ENCODE data around the gene TRAF3. TPM values are rescaled to one million over a fixed set of nuclear protein-coding genes. Genes with fewer than 3 reads are reported as not detected.

The TRAF3 gene
- total RNA-seq, 1 donor from 2014 or later: 16.7 TPM

- no peak overlapping the region for H3K27ac Mint-ChIP-seq (ENCODE audit: unreplicated experiment)
- no peak for TF ChIP-seq CTCF (IDR thresholded peaks at IDR 0.05; ENCODE audit: partially characterized antibody, unreplicated experiment)
Measured at GRCh38 chr14:102907980-102908730, 130.9 kb downstream of the TRAF3 start.

GRCh38 chr14:102908766-102909455 is 131.7 kb downstream of the TRAF3 start:
- no peak for DNase-seq
- Mint-ChIP-seq H3K9me3 (ENCODE audit: unreplicated experiment) (no peaks in the 10 kb centered on the region), H3K4me1 (ENCODE audit: low read depth, unreplicated experiment) (peaks cover 14% of the 10 kb centered on the region)

More at GRCh38 chr14:102907980-102908730, 130.9 kb downstream of the TRAF3 start:
- no peak for DNase-seq
- H3K9me3 Mint-ChIP-seq (ENCODE audit: unreplicated experiment): no peaks in the 10 kb centered on the region
- peaks cover 18% of the 10 kb centered on the region for H3K4me1 Mint-ChIP-seq (ENCODE audit: low read depth, unreplicated experiment)
- no peak overlapping the region for H3K4me3 Mint-ChIP-seq (ENCODE audit: unreplicated experiment)
- H3K27me3 Mint-ChIP-seq (ENCODE audit: unreplicated experiment): peaks cover 5% of the 10 kb centered on the region
- peaks cover 20% of the 10 kb centered on the region for H3K36me3 Mint-ChIP-seq (ENCODE audit: unreplicated experiment)

GRCh38 chr14:102909462-102909861 is 132.2 kb downstream of the TRAF3 start:
- Mint-ChIP-seq H3K36me3 (ENCODE audit: unreplicated experiment) (peaks cover 20% of the 10 kb centered on the region), H3K27me3 (ENCODE audit: unreplicated experiment) (peaks cover 5% of the 10 kb centered on the region), H3K9me3 (ENCODE audit: unreplicated experiment) (no peaks in the 10 kb centered on the region), H3K27ac (ENCODE audit: unreplicated experiment) (no peak overlapping the region), H3K4me3 (ENCODE audit: unreplicated experiment) (no peak overlapping the region), H3K4me1 (ENCODE audit: low read depth, unreplicated experiment) (peaks cover 14% of the 10 kb centered on the region)
- no peak for DNase-seq
- TF ChIP-seq CTCF (IDR thresholded peaks at IDR 0.05; ENCODE audit: partially characterized antibody, unreplicated experiment): no peak

More at GRCh38 chr14:102908766-102909455, 131.7 kb downstream of the TRAF3 start:
- Mint-ChIP-seq H3K27ac (ENCODE audit: unreplicated experiment) (no peak overlapping the region), H3K4me3 (ENCODE audit: unreplicated experiment) (no peak overlapping the region), H3K27me3 (ENCODE audit: unreplicated experiment) (peaks cover 5% of the 10 kb centered on the region), H3K36me3 (ENCODE audit: unreplicated experiment) (peaks cover 20% of the 10 kb centered on the region)
- no peak for TF ChIP-seq CTCF (IDR thresholded peaks at IDR 0.05; ENCODE audit: partially characterized antibody, unreplicated experiment)

GRCh38 chr14:102909911-102910310 is 132.7 kb downstream of the TRAF3 start:
- Mint-ChIP-seq H3K4me1 (ENCODE audit: low read depth, unreplicated experiment) (peaks cover 14% of the 10 kb centered on the region), H3K27ac (ENCODE audit: unreplicated experiment) (no peak overlapping the region), H3K27me3 (ENCODE audit: unreplicated experiment) (peaks cover 5% of the 10 kb centered on the region), H3K36me3 (ENCODE audit: unreplicated experiment) (peaks cover 20% of the 10 kb centered on the region), H3K4me3 (ENCODE audit: unreplicated experiment) (no peak overlapping the region), H3K9me3 (ENCODE audit: unreplicated experiment) (no peaks in the 10 kb centered on the region)
- no peak for DNase-seq
- no peak for TF ChIP-seq CTCF (IDR thresholded peaks at IDR 0.05; ENCODE audit: partially characterized antibody, unreplicated experiment)

DNA sequence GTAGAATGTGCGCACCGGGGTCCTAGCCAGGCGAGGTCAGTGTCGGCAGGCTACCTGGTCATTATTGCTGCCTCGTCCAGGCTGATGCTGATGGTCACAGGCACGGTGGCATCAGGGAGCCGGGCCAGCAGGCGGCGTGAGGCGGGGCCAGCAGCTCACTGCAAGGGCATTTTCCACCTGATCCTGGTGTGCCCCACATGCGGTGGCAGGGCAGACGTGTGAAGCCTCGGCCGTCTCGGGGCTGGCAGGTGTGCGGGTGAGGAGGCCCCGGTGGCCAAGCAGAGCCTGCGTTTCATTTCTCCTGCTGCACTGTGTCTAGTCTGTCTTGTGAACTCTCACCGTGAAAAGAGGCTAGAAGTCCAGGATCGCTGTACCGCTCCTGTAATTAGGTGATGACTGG is 133.2 kb downstream of the TRAF3 start:
- no peak for TF ChIP-seq CTCF (IDR thresholded peaks at IDR 0.05; ENCODE audit: partially characterized antibody, unreplicated experiment)
- Mint-ChIP-seq H3K9me3 (ENCODE audit: unreplicated experiment) (no peaks in the 10 kb centered on the region), H3K4me1 (ENCODE audit: low read depth, unreplicated experiment) (peaks cover 14% of the 10 kb centered on the region), H3K27ac (ENCODE audit: unreplicated experiment) (no peak overlapping the region), H3K4me3 (ENCODE audit: unreplicated experiment) (no peak overlapping the region), H3K36me3 (ENCODE audit: unreplicated experiment) (peaks cover 15% of the 10 kb centered on the region), H3K27me3 (ENCODE audit: unreplicated experiment) (peaks cover 5% of the 10 kb centered on the region)
- DNase-seq: no peak
